Colonic mucosa (tissue), 4 donors: Measurements from ENCODE around the gene PACS1. TPM values are rescaled to one million over a fixed set of nuclear protein-coding genes. Genes with fewer than 3 reads are reported as not detected.

ENCODE experiments used
- DNase-seq: peaks from one replicate; pipeline ENCODE4 v3.0.0-alpha.2; 2020
- H3K27ac ChIP-seq: fragments of 200-600 bp; one replicate; pipeline ENCODE4 v1.8.0; 2021
- H3K27me3 ChIP-seq: fragments of 200-600 bp; one replicate; pipeline ENCODE4 v1.8.0; 2021
- H3K36me3 ChIP-seq: fragments of 200-600 bp; one replicate; pipeline ENCODE4 v1.8.0; 2021
- H3K4me1 ChIP-seq: fragments of 200-600 bp; one replicate; pipeline ENCODE4 v1.8.0; 2021; ENCODE audit warnings: mild to moderate bottlenecking
- H3K4me3 ChIP-seq: fragments of 200-600 bp; one replicate; pipeline ENCODE4 v1.8.0; 2021
- H3K9ac ChIP-seq, 2 donors: one replicate each; pipeline ENCODE4 v1.7.0; 2013; ENCODE audit warnings: control low read depth in 2 of 2, low read depth in 2 of 2, low read length in 2 of 2
- H3K9me3 ChIP-seq: fragments of 200-600 bp; one replicate; pipeline ENCODE4 v1.8.0; 2021
- CTCF ChIP-seq: fragments of 200-600 bp; IDR thresholded peaks from one replicate; pipeline ENCODE4 v1.8.0; 2022; ENCODE audit warnings: antibody characterized with exemption, mild to moderate bottlenecking
- intact Hi-C: fragments of 100-400 bp; cut with DNase I; formaldehyde crosslinking; loops from one replicate; pipeline ENCODE4 v1.14.1; 2022
- total RNA-seq, 2 donors: library from RNA; stranded (reverse); fragmentation: NEBNext Ultra II Directional in 1 of 2; extraction: Animal tissue kit (Norgen Biotek cat#: 25700) in 1 of 2; gene quantifications; one replicate each; pipeline ENCODE4 v1.2.1, GENCODE V29; 2021
- donor health status: healthy.
- donor health status: DM: no; HTN: no; CAD: no.
- donor health status: DM: no; HTN: no; CAD: no.

PACS1 gene
- total RNA-seq, 2 donors from 2014 or later: 10.1 to 20.9 TPM

DNA sequence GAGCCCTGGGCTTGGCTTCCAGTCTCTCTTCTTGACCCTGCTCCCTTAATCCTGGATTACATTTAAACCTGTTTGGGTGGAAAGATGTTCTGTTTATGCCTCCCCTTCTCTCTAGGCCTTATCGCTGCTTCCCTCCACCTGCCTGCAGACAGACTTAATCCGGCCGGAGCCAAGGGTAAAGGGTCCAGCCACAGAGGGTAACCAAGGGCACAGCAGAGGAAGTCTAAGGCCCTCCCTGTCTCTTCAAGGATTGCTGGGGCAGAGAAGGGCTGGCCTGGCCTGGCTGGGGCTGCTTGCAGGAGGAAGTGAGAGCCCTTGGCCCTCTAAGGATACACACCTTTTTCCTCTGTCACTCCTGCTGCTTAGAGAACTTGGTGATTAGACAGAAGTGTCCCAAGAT, 23.2 kb upstream of the PACS1 start:
- intact Hi-C loops: no loop called here
- DNase-seq: no peak
- Histone ChIP-seq H3K4me3 (no peak overlapping the region), H3K9me3 (no peaks in the 10 kb centered on the region), H3K4me1 (peaks cover 5% of the 10 kb centered on the region), H3K27ac (no peak overlapping the region), H3K27me3 (no peaks in the 10 kb centered on the region), H3K9ac (no peak overlapping the region), H3K36me3 (no peaks in the 10 kb centered on the region)
- TF ChIP-seq CTCF: no peak

- H3K9ac ChIP-seq: no peak overlapping the region
- no peak overlapping the region for H3K27ac ChIP-seq
- no peaks in the 10 kb centered on the region for H3K27me3 ChIP-seq
- intact Hi-C loops: no loop called here
- no peaks in the 10 kb centered on the region for H3K9me3 ChIP-seq
- no peak for DNase-seq
- no peaks in the 10 kb centered on the region for H3K36me3 ChIP-seq
- no peak overlapping the region for H3K4me3 ChIP-seq
- H3K4me1 ChIP-seq: peaks cover 5% of the 10 kb centered on the region
- TF ChIP-seq CTCF: no peak
These were observed 22.3 kb upstream of the PACS1 start for GRCh38 chr11:66047541-66048365.

DNA sequence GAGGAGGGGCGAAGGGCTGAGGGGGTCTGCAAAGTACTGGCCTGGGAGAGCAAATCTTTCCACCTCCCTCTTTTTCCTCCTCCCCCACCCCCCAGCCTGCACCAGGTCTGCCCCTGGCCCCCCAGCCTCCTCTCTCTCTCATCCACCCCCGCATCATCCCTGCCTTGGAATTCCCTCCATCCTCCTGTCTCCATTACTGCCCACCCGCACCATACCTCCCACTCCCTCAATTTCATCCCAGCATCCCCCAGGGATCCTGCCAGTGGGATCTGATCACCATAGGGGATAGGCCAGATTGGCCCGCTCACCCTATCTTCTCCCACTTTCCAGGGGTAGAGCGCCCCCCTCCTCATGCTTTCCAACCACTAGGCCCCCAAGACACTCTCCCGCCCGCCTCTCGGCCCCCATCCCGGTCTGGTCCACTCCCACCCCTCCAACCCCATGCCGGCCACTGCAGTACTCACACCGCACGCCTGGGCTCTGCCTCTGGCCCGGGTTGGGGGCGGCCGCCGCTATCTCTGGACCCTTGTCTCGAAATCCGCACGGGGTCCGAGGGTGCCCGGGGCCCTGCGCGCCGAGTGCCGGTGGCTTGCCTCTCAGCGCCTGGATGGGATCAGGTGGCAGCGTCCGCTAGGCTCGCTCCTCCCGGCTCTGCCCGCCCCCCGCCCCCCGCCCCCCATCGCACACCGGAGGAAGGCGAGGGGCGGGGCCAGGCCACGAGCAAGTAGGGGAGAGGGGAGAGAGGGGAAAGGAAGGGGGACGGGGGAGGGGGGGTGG, 21.3 kb upstream of the PACS1 start, which contains the start of gene GAL3ST3:
Gene GAL3ST3, minus strand, starts transcription at position 615 of the 777 bp plus-strand sequence. CDS start 3,746 bp downstream, outside the sequence.
- intact Hi-C loops: no loop called here
- no peaks in the 10 kb centered on the region for H3K9me3 ChIP-seq
- H3K4me3 ChIP-seq: no peak within 1 kb of the TSS
- no peaks in the 10 kb centered on the region for H3K36me3 ChIP-seq
- no peak for TF ChIP-seq CTCF
- H3K4me1 ChIP-seq: peaks cover 5% of the 10 kb centered on the region
- no peak within 1 kb of the TSS for H3K27ac ChIP-seq
- H3K9ac ChIP-seq: no peak within 1 kb of the TSS
- no peak for DNase-seq
- H3K27me3 ChIP-seq: no peaks in the 10 kb centered on the region

DNA sequence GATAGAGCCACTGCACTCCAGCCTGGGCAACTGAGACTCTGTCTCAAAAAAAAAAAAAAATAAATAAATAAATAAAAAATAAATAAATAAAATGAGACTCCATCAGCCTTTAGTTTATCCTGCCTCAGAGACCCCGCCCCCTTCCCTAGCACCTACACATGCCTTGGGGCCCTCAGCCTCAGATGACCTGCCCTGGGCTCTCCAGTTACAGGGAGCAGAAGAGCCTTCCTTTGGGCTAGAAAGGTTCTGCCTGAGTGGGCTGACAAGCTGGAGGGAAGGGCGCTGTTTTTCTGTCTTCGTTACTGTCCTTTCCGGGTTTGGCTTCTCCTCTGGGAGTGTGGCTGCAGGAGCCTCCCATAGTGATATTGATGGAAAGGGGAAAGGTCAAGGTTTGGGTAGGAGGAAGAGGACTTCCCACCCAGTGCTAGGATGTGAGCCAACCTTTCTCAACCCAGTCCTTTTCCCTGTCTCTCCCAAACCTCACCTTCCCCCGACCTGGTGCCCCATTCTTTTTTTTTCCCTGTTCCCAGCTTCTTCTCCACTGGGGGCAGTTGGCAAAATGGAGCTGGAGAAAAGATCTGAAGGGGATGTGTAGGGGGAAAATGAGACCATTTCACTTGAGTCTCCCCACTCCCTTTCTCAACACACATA, 19.4 kb upstream of the PACS1 start:
- no peak for TF ChIP-seq CTCF
- Histone ChIP-seq H3K4me1 (peaks cover 5% of the 10 kb centered on the region), H3K27ac (no peak overlapping the region), H3K9me3 (no peaks in the 10 kb centered on the region), H3K36me3 (peaks cover 9% of the 10 kb centered on the region), H3K27me3 (no peaks in the 10 kb centered on the region), H3K4me3 (no peak overlapping the region), H3K9ac (peak overlapping the region in 1 of 2 donors; percentile 99)
- intact Hi-C loops: no loop called here
- no peak for DNase-seq

DNA sequence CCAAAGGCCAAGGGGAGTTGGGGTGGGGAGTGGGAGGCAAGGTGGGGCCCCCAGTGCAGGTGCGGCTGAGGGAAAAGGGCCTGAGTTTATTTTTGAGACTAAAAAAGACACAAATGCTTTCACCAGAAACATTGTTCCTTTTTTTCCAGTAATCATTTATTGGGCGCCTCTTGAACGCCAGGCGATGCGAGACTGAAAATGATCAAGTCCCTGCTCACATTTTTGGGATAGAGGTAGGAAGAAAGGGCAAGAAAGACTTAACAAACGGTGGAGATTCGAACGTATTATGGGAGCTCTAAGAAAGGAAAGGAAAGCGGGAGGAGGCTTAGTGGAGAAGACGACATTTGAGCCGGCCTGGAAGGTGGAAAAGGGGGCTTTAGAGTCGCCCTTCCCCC, 18.7 kb upstream of the PACS1 start:
- intact Hi-C loops: no loop called here
- DNase-seq: no peak
- H3K9ac ChIP-seq: peak overlapping the region; percentile 84 to 99
- H3K27ac ChIP-seq: peak overlapping the region; percentile 95
- peaks cover 13% of the 10 kb centered on the region for H3K36me3 ChIP-seq
- no peak for TF ChIP-seq CTCF
- no peaks in the 10 kb centered on the region for H3K9me3 ChIP-seq
- H3K27me3 ChIP-seq: no peaks in the 10 kb centered on the region
- H3K4me1 ChIP-seq: peaks cover 5% of the 10 kb centered on the region
- H3K4me3 ChIP-seq: peak overlapping the region; percentile 98
